Tibial nerve (tissue), 4 donors: Measurements from ENCODE around the gene CLMN.

ENCODE experiments used
- CTCF ChIP-seq, 5 experiments: fragments of 200-600 bp in 3 of 5; fragments of 450-650 bp in 2 of 5; sonication (generic) in 3 of 5; IDR thresholded peaks; one replicate each; pipeline ENCODE4 v1.5.1; 2016 to 2019; ENCODE audit warnings: antibody characterized with exemption in 5 of 5, mild to moderate bottlenecking in 3 of 5, moderate library complexity in 2 of 5
- EP300 ChIP-seq, 2 donors: sonication (generic); formaldehyde crosslinking; IDR thresholded peaks; one replicate each; pipeline ENCODE4 v1.6.1; 2017; ENCODE audit warnings: antibody characterized with exemption in 2 of 2, mild to moderate bottlenecking in 1 of 2
- POLR2A ChIP-seq, 2 donors: fragments of 450-650 bp; IDR thresholded peaks; one replicate each; pipeline ENCODE4 v1.6.1; 2017; ENCODE audit warnings: antibody characterized with exemption in 2 of 2, mild to moderate bottlenecking in 2 of 2, moderate library complexity in 2 of 2

DNA sequence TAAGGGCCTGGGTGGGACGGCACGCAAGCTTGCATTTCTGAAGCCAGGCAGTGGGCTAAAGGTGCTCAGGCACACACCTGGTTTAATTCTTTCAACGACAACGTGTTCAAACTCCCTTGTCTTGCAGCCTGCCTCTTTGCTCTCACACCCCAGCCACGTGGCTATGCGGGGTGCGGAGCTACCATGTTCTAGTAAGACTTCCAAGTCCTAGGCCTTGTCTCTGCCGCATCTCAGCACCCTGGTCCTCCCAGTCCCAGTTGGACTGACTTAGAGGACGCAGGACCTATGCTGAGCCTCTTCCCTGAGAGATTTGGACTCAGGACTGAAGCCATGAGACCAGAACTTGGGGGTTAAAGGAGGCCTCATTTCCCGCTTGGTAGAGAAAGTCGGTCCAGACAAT, 62.2 kb downstream of the CLMN start:
- TF ChIP-seq CTCF (IDR thresholded peaks at IDR 0.05) (no peak), POLR2A (IDR thresholded peaks at IDR 0.05) (no peak), EP300 (IDR thresholded peaks at IDR 0.05) (no peak)
